Measurements from ENCODE around the gene MYL11.

Gene MYL11

DNA sequence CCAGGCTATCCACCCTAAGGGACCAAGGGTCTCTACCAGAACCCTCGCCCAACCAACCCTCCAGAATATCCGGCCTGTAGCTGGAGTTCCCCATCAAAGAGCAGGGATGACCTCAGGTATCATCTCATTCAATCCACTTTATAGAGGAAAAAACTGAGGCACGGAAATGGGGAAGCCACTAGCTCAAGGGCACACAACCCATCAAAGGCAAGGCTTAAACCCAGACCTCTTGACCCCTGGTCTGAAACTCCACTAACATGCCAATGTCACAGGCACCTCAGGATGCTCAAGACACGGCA lies 5.9 kb upstream of the MYL11 start:
- Histone ChIP-seq H3K9ac (ENCODE audit: low read depth, low read length, poor library complexity) (peak overlapping the region; percentile 87), H3K18ac (ENCODE audit: low read length) (peak overlapping the region; percentile 53), H3K27me3 (ENCODE audit: control insufficient read depth in 3 of 3, insufficient read depth in 3 of 3, low read depth in 1 of 3, low read length in 3 of 3) (no peaks in the 10 kb centered on the region), H2AK5ac (ENCODE audit: low read depth, low read length) (no peak overlapping the region), H3K23ac (ENCODE audit: low read depth, low read length, poor library complexity) (peak overlapping the region; percentile 5), H3K4me2 (ENCODE audit: insufficient read depth, low read length, poor library complexity, severe bottlenecking) (peak overlapping the region; percentile 95), H2BK12ac (ENCODE audit: low read length) (peak overlapping the region; percentile 91), H3K36me3 (replicated peaks in 1 of 2; ENCODE audit: control insufficient read depth in 2 of 2, insufficient read depth in 2 of 2, low read length in 2 of 2) (peaks cover 4 to 30% of the 10 kb centered on the region in 2 donors), H3K9me3 (replicated peaks in 1 of 2; ENCODE audit: control insufficient read depth in 2 of 2, insufficient read depth in 1 of 2, low read depth in 1 of 2, low read length in 2 of 2) (no peaks in the 10 kb centered on the region), H3K4me3 (ENCODE audit: low read length in 2 of 2) (peak overlapping the region; percentile 82 to 87), H2BK120ac (ENCODE audit: low read depth, low read length) (no peak overlapping the region), H3K4ac (ENCODE audit: low read length) (no peak overlapping the region), H2AFZ (ENCODE audit: low read length) (no peak overlapping the region), H2BK5ac (ENCODE audit: low read length) (no peak overlapping the region), H4K91ac (ENCODE audit: low read depth, low read length, poor library complexity) (no peak overlapping the region), H3K79me1 (ENCODE audit: low read depth, low read length) (peaks cover 10% of the 10 kb centered on the region), H4K8ac (ENCODE audit: low read depth, low read length) (no peak overlapping the region), H3K14ac (ENCODE audit: low read length) (no peak overlapping the region), H3K27ac (replicated peaks; ENCODE audit: low read length) (no peak overlapping the region), H3K4me1 (ENCODE audit: control insufficient read depth in 2 of 2, insufficient read depth in 1 of 2, low read depth in 1 of 2, low read length in 2 of 2) (peaks cover 19 to 23% of the 10 kb centered on the region in 2 donors), H2BK15ac (ENCODE audit: low read length) (no peak overlapping the region)
- no peak for DNase-seq (ENCODE audit: low spot score)
- no CpG with 5 or more reads among the region's 4 CpGs for WGBS, 2 donors (ENCODE audit: extremely low coverage in 2 of 2, insufficient read length in 2 of 2, insufficient replicate concordance in 1 of 2)

DNA sequence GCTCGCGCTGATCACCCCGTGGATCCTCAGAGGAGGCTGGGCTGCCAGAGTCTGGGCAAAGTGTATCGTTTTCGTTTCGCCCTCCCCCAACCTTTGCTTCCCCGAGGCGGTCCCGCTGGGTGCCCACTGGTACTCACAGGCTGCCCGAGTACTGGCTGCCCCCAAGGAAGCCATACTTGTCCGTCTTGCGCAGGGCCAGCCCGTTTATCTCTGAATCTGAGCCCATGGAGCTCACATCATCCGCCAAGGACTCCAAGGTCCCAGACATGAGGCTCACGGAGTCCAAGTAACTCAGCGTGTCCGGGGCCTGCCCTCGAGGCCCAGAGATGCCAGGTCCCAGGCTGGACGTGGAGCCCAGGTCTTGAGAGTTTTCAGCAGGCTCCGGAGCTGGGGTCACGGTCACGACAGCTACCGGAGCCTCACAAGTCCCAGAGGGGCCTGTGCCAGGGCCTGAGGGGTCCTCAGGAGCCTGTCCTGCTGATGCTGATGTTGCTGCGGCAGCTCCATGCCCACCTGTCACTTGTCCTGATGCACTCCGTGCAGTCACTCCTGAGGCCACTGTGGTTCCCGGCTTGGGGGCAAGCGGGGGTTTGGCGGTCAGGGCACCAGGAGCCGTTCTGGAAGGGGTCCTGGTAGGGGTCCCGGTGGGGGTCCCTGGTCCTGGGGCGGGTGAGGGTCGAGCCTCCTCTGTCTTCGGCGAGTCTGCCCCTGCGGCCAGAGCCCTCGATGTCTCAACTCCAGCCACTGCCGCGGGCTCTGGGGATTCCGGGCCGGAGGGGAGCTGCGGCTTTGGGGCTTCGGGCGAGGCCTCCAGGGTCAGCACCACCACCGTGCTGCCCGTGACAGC lies 5.3 kb upstream of the MYL11 start:
- Histone ChIP-seq H3K27ac (replicated peaks; ENCODE audit: low read length) (peak overlapping the region; percentile 84), H4K91ac (ENCODE audit: low read depth, low read length, poor library complexity) (no peak overlapping the region), H3K23ac (ENCODE audit: low read depth, low read length, poor library complexity) (peak overlapping the region; percentile 78), H3K4me2 (ENCODE audit: insufficient read depth, low read length, poor library complexity, severe bottlenecking) (peak overlapping the region; percentile 95), H2AFZ (ENCODE audit: low read length) (peak overlapping the region; percentile 75), H2BK5ac (ENCODE audit: low read length) (peak overlapping the region; percentile 43), H3K18ac (ENCODE audit: low read length) (peak overlapping the region; percentile 86), H3K27me3 (ENCODE audit: control insufficient read depth in 3 of 3, insufficient read depth in 3 of 3, low read depth in 1 of 3, low read length in 3 of 3) (no peaks in the 10 kb centered on the region), H3K4me3 (ENCODE audit: low read length in 2 of 2) (peak overlapping the region; percentile 82 to 87), H3K36me3 (replicated peaks in 1 of 2; ENCODE audit: control insufficient read depth in 2 of 2, insufficient read depth in 2 of 2, low read length in 2 of 2) (peaks cover 4 to 28% of the 10 kb centered on the region in 2 donors), H3K9me3 (replicated peaks in 1 of 2; ENCODE audit: control insufficient read depth in 2 of 2, insufficient read depth in 1 of 2, low read depth in 1 of 2, low read length in 2 of 2) (no peaks in the 10 kb centered on the region), H2BK12ac (ENCODE audit: low read length) (no peak overlapping the region), H2BK15ac (ENCODE audit: low read length) (no peak overlapping the region), H3K9ac (ENCODE audit: low read depth, low read length, poor library complexity) (peak overlapping the region; percentile 87), H2AK5ac (ENCODE audit: low read depth, low read length) (peak overlapping the region; percentile 47), H3K4ac (ENCODE audit: low read length) (no peak overlapping the region), H3K4me1 (ENCODE audit: control insufficient read depth in 2 of 2, insufficient read depth in 1 of 2, low read depth in 1 of 2, low read length in 2 of 2) (peaks cover 19 to 23% of the 10 kb centered on the region in 2 donors), H2BK120ac (ENCODE audit: low read depth, low read length) (no peak overlapping the region), H4K8ac (ENCODE audit: low read depth, low read length) (no peak overlapping the region), H3K79me1 (ENCODE audit: low read depth, low read length) (peaks cover 10% of the 10 kb centered on the region), H3K14ac (ENCODE audit: low read length) (no peak overlapping the region)
- no peak for DNase-seq (ENCODE audit: low spot score)
- WGBS, 2 donors (ENCODE audit: extremely low coverage in 2 of 2, insufficient read length in 2 of 2, insufficient replicate concordance in 1 of 2) = no CpG with 5 or more reads among the region's 45 CpGs

DNA sequence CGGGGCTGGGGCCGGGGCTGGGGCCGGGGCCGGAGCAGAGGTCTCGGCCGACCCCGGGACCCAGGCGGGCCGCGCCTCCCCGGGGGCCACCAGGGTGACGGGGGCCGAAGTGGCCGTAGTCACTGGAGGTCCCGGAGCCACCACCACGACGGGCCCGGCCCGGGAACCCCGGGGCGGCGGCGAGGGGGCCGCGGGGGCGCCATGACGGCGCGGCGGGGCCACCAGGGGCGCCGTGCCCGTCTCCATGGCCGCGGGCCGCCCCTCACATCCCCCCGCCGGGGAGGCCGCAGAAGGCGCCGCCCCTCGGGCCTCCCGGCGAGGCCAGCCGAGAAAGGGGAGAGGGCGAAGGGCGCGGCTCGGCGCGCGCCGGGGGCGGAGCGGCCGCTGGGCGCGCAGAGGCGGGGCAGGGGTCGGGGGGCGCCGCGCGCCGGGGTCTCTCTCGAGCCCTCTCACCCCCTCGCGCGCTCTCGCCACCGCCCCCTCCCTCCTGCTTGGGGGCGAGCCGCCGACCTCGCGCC lies 4.6 kb upstream of the MYL11 start:
- H3K9me3 ChIP-seq (replicated peaks in 1 of 2; ENCODE audit: control insufficient read depth in 2 of 2, insufficient read depth in 1 of 2, low read depth in 1 of 2, low read length in 2 of 2) = no peaks in the 10 kb centered on the region
- WGBS, 2 donors (ENCODE audit: extremely low coverage in 2 of 2, insufficient read length in 2 of 2, insufficient replicate concordance in 1 of 2) = no CpG with 5 or more reads among the region's 76 CpGs
- no peak overlapping the region for H2BK15ac ChIP-seq (ENCODE audit: low read length)
- H3K18ac ChIP-seq (ENCODE audit: low read length) = peak overlapping the region; percentile 52
- peak overlapping the region; percentile 95 for H3K4me2 ChIP-seq (ENCODE audit: insufficient read depth, low read length, poor library complexity, severe bottlenecking)
- peak overlapping the region; percentile 78 for H3K23ac ChIP-seq (ENCODE audit: low read depth, low read length, poor library complexity)
- H3K36me3 ChIP-seq (replicated peaks in 1 of 2; ENCODE audit: control insufficient read depth in 2 of 2, insufficient read depth in 2 of 2, low read length in 2 of 2) = peaks cover 0 to 21% of the 10 kb centered on the region in 2 donors
- H4K91ac ChIP-seq (ENCODE audit: low read depth, low read length, poor library complexity) = no peak overlapping the region
- DNase-seq (ENCODE audit: low spot score) = no peak
- peak overlapping the region; percentile 43 for H2BK5ac ChIP-seq (ENCODE audit: low read length)
- no peak overlapping the region for H4K8ac ChIP-seq (ENCODE audit: low read depth, low read length)
- H3K27ac ChIP-seq (replicated peaks; ENCODE audit: low read length) = peak overlapping the region; percentile 84
- no peak overlapping the region for H3K4ac ChIP-seq (ENCODE audit: low read length)
- no peak overlapping the region for H2BK12ac ChIP-seq (ENCODE audit: low read length)
- no peak overlapping the region for H3K14ac ChIP-seq (ENCODE audit: low read length)
- peaks cover 19 to 23% of the 10 kb centered on the region in 2 donors for H3K4me1 ChIP-seq (ENCODE audit: control insufficient read depth in 2 of 2, insufficient read depth in 1 of 2, low read depth in 1 of 2, low read length in 2 of 2)
- no peaks in the 10 kb centered on the region for H3K27me3 ChIP-seq (ENCODE audit: control insufficient read depth in 3 of 3, insufficient read depth in 3 of 3, low read depth in 1 of 3, low read length in 3 of 3)
- peak overlapping the region; percentile 82 to 87 for H3K4me3 ChIP-seq (ENCODE audit: low read length in 2 of 2)
- peaks cover 10% of the 10 kb centered on the region for H3K79me1 ChIP-seq (ENCODE audit: low read depth, low read length)
- peak overlapping the region; percentile 75 for H2AFZ ChIP-seq (ENCODE audit: low read length)
- peak overlapping the region; percentile 87 for H3K9ac ChIP-seq (ENCODE audit: low read depth, low read length, poor library complexity)
- H2AK5ac ChIP-seq (ENCODE audit: low read depth, low read length) = no peak overlapping the region
- H2BK120ac ChIP-seq (ENCODE audit: low read depth, low read length) = no peak overlapping the region

- H2AFZ ChIP-seq (ENCODE audit: low read length) = peak within 1 kb of the TSS; percentile 75
- DNase-seq (ENCODE audit: low spot score) = peak; percentile 100
- WGBS, 2 donors (ENCODE audit: extremely low coverage in 2 of 2, insufficient read length in 2 of 2, insufficient replicate concordance in 1 of 2) = no CpG with 5 or more reads among the region's 40 CpGs
Observed at GRCh38 chr16:30370456-30371247, 4.0 kb upstream of the MYL11 start, which contains the start of gene TBC1D10B. Gene TBC1D10B, minus strand, starts transcription at chr16:30370494. Its CDS starts 311 bp downstream, at chr16:30370183.

More at GRCh38 chr16:30370456-30371247, 4.0 kb upstream of the MYL11 start, which contains the start of gene TBC1D10B:
- H4K8ac ChIP-seq (ENCODE audit: low read depth, low read length) = no peak within 1 kb of the TSS
- no peaks in the 10 kb centered on the region for H3K9me3 ChIP-seq (replicated peaks in 1 of 2; ENCODE audit: control insufficient read depth in 2 of 2, insufficient read depth in 1 of 2, low read depth in 1 of 2, low read length in 2 of 2)
- peaks cover 0 to 15% of the 10 kb centered on the region in 2 donors for H3K36me3 ChIP-seq (replicated peaks in 1 of 2; ENCODE audit: control insufficient read depth in 2 of 2, insufficient read depth in 2 of 2, low read length in 2 of 2)
- no peak within 1 kb of the TSS for H2BK12ac ChIP-seq (ENCODE audit: low read length)
- H3K4me3 ChIP-seq (ENCODE audit: low read length in 2 of 2) = peak within 1 kb of the TSS; percentile 82 to 87
- peak within 1 kb of the TSS; percentile 87 for H3K9ac ChIP-seq (ENCODE audit: low read depth, low read length, poor library complexity)
- H3K23ac ChIP-seq (ENCODE audit: low read depth, low read length, poor library complexity) = peak within 1 kb of the TSS; percentile 78
- H3K4me1 ChIP-seq (ENCODE audit: control insufficient read depth in 2 of 2, insufficient read depth in 1 of 2, low read depth in 1 of 2, low read length in 2 of 2) = peaks cover 23% of the 10 kb centered on the region in 2 donors
- peak within 1 kb of the TSS; percentile 95 for H3K4me2 ChIP-seq (ENCODE audit: insufficient read depth, low read length, poor library complexity, severe bottlenecking)
- no peak within 1 kb of the TSS for H2BK120ac ChIP-seq (ENCODE audit: low read depth, low read length)
- H3K14ac ChIP-seq (ENCODE audit: low read length) = no peak within 1 kb of the TSS
- peaks cover 10% of the 10 kb centered on the region for H3K79me1 ChIP-seq (ENCODE audit: low read depth, low read length)
- no peak within 1 kb of the TSS for H3K4ac ChIP-seq (ENCODE audit: low read length)
- peak within 1 kb of the TSS; percentile 86 for H3K18ac ChIP-seq (ENCODE audit: low read length)
- H3K27ac ChIP-seq (replicated peaks; ENCODE audit: low read length) = peak within 1 kb of the TSS; percentile 84
- no peak within 1 kb of the TSS for H4K91ac ChIP-seq (ENCODE audit: low read depth, low read length, poor library complexity)
- H3K27me3 ChIP-seq (ENCODE audit: control insufficient read depth in 3 of 3, insufficient read depth in 3 of 3, low read depth in 1 of 3, low read length in 3 of 3) = no peaks in the 10 kb centered on the region
- no peak within 1 kb of the TSS for H2BK15ac ChIP-seq (ENCODE audit: low read length)
- peak within 1 kb of the TSS; percentile 47 for H2AK5ac ChIP-seq (ENCODE audit: low read depth, low read length)
- H2BK5ac ChIP-seq (ENCODE audit: low read length) = peak within 1 kb of the TSS; percentile 84

Measured in neuronal stem cell (in vitro differentiated cells).